Calu3 (cell line): ENCODE measurements around the gene ERVH48-1. TPM values are rescaled to one million over a fixed set of nuclear protein-coding genes. Genes with fewer than 3 reads are reported as not detected.
"Not testable (repeated sequence)": the region's sequence is repeated elsewhere in the genome, so short reads cannot be mapped to it uniquely, and the experiment has no call there.

Experiments used
- BruUV-seq: library from RNA; stranded (reverse); fragments of 400-500 nt; replicated peaks from 2 replicates; lab custom pipeline; 2021; lab: Mats Ljungman, UMichigan
- CTCF ChIA-PET: fragments of 300-600 bp; sonication (Branson Sonifier 250); formaldehyde crosslinking; loops from one replicate; lab custom pipeline; 2022; ENCODE audit warnings: antibody characterized with exemption; lab: Charles Lee
- DNase-seq: peaks from one replicate; pipeline ENCODE4 v3.0.0; 2022
- H3K27ac Mint-ChIP-seq: one replicate; pipeline ENCODE4 v1.8.0; 2022; ENCODE audit warnings: mixed read lengths; ENCODE audit not compliant: unreplicated experiment
- H3K27me3 Mint-ChIP-seq: one replicate; pipeline ENCODE4 v1.8.0; 2022; ENCODE audit warnings: mixed read lengths; ENCODE audit not compliant: unreplicated experiment
- H3K36me3 Mint-ChIP-seq: one replicate; pipeline ENCODE4 v1.8.0; 2022; ENCODE audit warnings: mild to moderate bottlenecking, moderate library complexity, mixed read lengths; ENCODE audit not compliant: insufficient read depth, unreplicated experiment
- H3K4me1 Mint-ChIP-seq: one replicate; pipeline ENCODE4 v1.8.0; 2022; ENCODE audit warnings: mild to moderate bottlenecking, low read depth, mixed read lengths; ENCODE audit not compliant: unreplicated experiment
- H3K4me3 Mint-ChIP-seq: one replicate; pipeline ENCODE4 v1.8.0; 2022; ENCODE audit warnings: mild to moderate bottlenecking, low read depth, moderate library complexity, mixed read lengths; ENCODE audit not compliant: unreplicated experiment
- H3K9me3 Mint-ChIP-seq: one replicate; pipeline ENCODE4 v1.8.0; 2022; ENCODE audit warnings: low read depth, mixed read lengths; ENCODE audit not compliant: unreplicated experiment
- intact Hi-C: fragments of 100-400 bp; cut with micrococcal nuclease; formaldehyde crosslinking; loops from one replicate; pipeline ENCODE4 v1.10.0; 2022; ENCODE audit not compliant: unreplicated experiment
- total RNA-seq: library from RNA; stranded (reverse); gene quantifications from 2 replicates; pipeline ENCODE4 v1.2.3, GENCODE V29; 2022
- TF ChIP-seq, protein P1 (sequence below): fragments of 200-600 bp; IDR thresholded peaks from one replicate; pipeline ENCODE4 v1.8.0; 2022; ENCODE audit warnings: antibody characterized with exemption; ENCODE audit not compliant: unreplicated experiment

The ERVH48-1 gene
- total RNA-seq, 1 experiment from 2014 or later, result not detected

GRCh38 chr21:42971897-42972275 is 46.5 kb upstream of the ERVH48-1 start:
- Mint-ChIP-seq H3K27ac (no peak overlapping the region), H3K4me3 (no peak overlapping the region), H3K27me3 (no peaks in the 10 kb centered on the region), H3K36me3 (peaks cover 21% of the 10 kb centered on the region), H3K9me3 (peaks cover 3% of the 10 kb centered on the region), H3K4me1 (no peaks in the 10 kb centered on the region)
- CTCF ChIA-PET, result no interaction called here
- DNase-seq, result no peak
- TF ChIP-seq, protein P1, sequence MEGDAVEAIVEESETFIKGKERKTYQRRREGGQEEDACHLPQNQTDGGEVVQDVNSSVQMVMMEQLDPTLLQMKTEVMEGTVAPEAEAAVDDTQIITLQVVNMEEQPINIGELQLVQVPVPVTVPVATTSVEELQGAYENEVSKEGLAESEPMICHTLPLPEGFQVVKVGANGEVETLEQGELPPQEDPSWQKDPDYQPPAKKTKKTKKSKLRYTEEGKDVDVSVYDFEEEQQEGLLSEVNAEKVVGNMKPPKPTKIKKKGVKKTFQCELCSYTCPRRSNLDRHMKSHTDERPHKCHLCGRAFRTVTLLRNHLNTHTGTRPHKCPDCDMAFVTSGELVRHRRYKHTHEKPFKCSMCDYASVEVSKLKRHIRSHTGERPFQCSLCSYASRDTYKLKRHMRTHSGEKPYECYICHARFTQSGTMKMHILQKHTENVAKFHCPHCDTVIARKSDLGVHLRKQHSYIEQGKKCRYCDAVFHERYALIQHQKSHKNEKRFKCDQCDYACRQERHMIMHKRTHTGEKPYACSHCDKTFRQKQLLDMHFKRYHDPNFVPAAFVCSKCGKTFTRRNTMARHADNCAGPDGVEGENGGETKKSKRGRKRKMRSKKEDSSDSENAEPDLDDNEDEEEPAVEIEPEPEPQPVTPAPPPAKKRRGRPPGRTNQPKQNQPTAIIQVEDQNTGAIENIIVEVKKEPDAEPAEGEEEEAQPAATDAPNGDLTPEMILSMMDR, result no peak
- BruUV-seq, result no TSS peak
- intact Hi-C loops, result no loop called here

DNA sequence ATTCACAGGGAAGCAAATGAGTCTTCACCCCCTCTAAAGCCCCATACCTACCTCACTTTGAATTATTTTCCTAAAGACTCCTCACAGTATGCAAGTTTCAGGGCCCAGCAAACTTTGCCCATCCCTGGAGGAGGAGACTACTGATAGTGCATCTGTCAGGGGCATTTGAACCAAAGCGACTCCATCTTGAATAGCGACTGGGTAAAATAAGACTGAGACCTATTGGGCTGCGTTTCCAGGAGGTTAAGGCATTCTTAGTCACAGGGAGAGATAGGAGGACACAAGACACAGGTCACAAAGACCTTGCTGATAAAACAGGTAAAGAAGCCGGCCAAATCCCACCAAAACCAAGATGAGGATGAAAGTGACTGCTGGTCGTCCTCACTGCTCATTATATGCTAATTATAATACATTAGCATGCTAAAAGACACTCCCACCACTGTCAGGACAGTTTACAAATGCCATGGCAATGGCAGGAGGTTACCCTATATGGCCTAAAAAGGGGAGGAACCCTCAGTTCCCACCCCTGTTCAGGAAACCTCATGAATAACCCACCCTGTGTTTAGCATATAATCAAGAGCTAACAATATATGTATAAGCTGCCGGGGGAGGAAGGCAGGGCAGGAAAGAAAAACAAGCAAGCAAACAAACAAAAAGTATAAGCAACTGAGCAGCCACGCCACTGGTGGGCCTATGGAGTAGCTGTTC is 45.7 kb upstream of the ERVH48-1 start:
- Mint-ChIP-seq H3K4me3 (no peak overlapping the region), H3K4me1 (no peaks in the 10 kb centered on the region), H3K27me3 (no peaks in the 10 kb centered on the region), H3K27ac (no peak overlapping the region), H3K9me3 (peaks cover 3% of the 10 kb centered on the region), H3K36me3 (peaks cover 21% of the 10 kb centered on the region)
- intact Hi-C loops, result no loop called here
- no peak for DNase-seq
- TF ChIP-seq, protein P1, result no peak
- BruUV-seq, result no TSS peak
- CTCF ChIA-PET, result interaction anchor here (0.7 kb wide), 1 partner anchor 578 kb away, joined by 4 read pairs; no protein-coding TSS in a partner anchor

GRCh38 chr21:42969193-42969600 is 43.8 kb upstream of the ERVH48-1 start:
- Mint-ChIP-seq H3K27ac (no peak overlapping the region), H3K36me3 (peaks cover 6% of the 10 kb centered on the region), H3K4me1 (no peaks in the 10 kb centered on the region), H3K9me3 (peaks cover 3% of the 10 kb centered on the region), H3K4me3 (no peak overlapping the region), H3K27me3 (no peaks in the 10 kb centered on the region)
- no TSS peak for BruUV-seq
- TF ChIP-seq, protein P1, result no peak
- intact Hi-C loops, result no loop called here
- no peak for DNase-seq
- CTCF ChIA-PET, result no interaction called here

DNA sequence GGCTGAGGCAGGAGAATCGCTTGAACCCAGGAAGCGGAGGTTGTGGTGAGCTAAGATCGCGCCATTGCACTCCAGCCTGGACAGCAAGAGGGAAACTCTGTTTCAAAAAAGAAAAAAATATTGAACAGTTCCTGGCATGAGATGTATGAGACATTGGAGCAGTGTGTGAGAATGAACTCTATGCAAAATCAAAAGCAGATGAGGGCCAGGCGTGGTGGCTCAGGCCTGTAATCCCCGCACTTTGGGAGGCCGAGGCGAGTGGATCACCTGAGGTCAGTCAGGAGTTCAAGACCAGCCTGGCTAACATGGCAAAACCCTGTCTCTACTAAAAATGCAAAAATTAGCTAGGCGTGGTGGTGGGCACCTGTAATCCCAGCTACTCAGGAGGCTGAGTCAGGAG is 42.2 kb upstream of the ERVH48-1 start:
- H3K36me3 Mint-ChIP-seq, intact Hi-C loops, H3K9me3 Mint-ChIP-seq, H3K4me3 Mint-ChIP-seq, BruUV-seq, H3K27me3 Mint-ChIP-seq, H3K27ac Mint-ChIP-seq, H3K4me1 Mint-ChIP-seq, CTCF ChIA-PET, DNase-seq: not testable (repeated sequence)

- H3K36me3 Mint-ChIP-seq, result no peaks in the 10 kb centered on the region
- no peaks in the 10 kb centered on the region for H3K27me3 Mint-ChIP-seq
- no peak for DNase-seq
- H3K27ac Mint-ChIP-seq, result no peak overlapping the region
- no peaks in the 10 kb centered on the region for H3K9me3 Mint-ChIP-seq
- no peaks in the 10 kb centered on the region for H3K4me1 Mint-ChIP-seq
- H3K4me3 Mint-ChIP-seq, result no peak overlapping the region
- intact Hi-C loops, result no loop called here
- BruUV-seq, result no TSS peak
- TF ChIP-seq, protein P1, result no peak
- CTCF ChIA-PET, result interaction anchor here (0.6 kb wide), 1 partner anchor 771 kb away, joined by 3 read pairs; no protein-coding TSS in a partner anchor
Measured at GRCh38 chr21:42965211-42965560, 39.8 kb upstream of the ERVH48-1 start.
